Trophoblast cell (in vitro differentiated cells and primary cell): ENCODE measurements around the gene TAF8.

Source experiments
- DNase-seq, 2 donors: peaks; one replicate each; pipeline ENCODE4 v3.0.0-alpha.2; 2016
- H2AFZ ChIP-seq: 2 replicates; pipeline ENCODE4 v1.6.1; 2013; ENCODE audit warnings: low read length, moderate library complexity, mild to moderate bottlenecking; ENCODE audit not compliant: insufficient read depth, poor library complexity
- H2AK5ac ChIP-seq: 2 replicates; pipeline ENCODE4 v1.6.1; 2013; ENCODE audit warnings: mild to moderate bottlenecking, low read length
- H2BK120ac ChIP-seq: 2 replicates; pipeline ENCODE4 v1.6.1; 2013; ENCODE audit warnings: low read length, mild to moderate bottlenecking, moderate library complexity; ENCODE audit not compliant: insufficient read depth, poor library complexity
- H2BK12ac ChIP-seq: 2 replicates; pipeline ENCODE4 v1.6.1; 2013; ENCODE audit warnings: mild to moderate bottlenecking, low read length, moderate library complexity
- H2BK5ac ChIP-seq: 2 replicates; pipeline ENCODE4 v1.6.1; 2013; ENCODE audit warnings: low read length, low read depth, moderate library complexity, mild to moderate bottlenecking; ENCODE audit not compliant: poor library complexity
- H3K14ac ChIP-seq: 2 replicates; pipeline ENCODE4 v1.6.1; 2013; ENCODE audit warnings: mild to moderate bottlenecking, low read length
- H3K18ac ChIP-seq: 2 replicates; pipeline ENCODE4 v1.6.1; 2013; ENCODE audit warnings: mild to moderate bottlenecking, low read length
- H3K23ac ChIP-seq: 2 replicates; pipeline ENCODE4 v1.6.1; 2013; ENCODE audit warnings: low read length
- H3K27ac ChIP-seq: 2 replicates; pipeline ENCODE4 v1.5.1; 2013; ENCODE audit warnings: low read depth, mild to moderate bottlenecking, inconsistent platforms, low read length, moderate library complexity
- H3K27me3 ChIP-seq: 2 replicates; pipeline ENCODE4 v1.6.1; 2013; ENCODE audit warnings: inconsistent platforms, mild to moderate bottlenecking, low read length, moderate library complexity; ENCODE audit not compliant: insufficient read depth
- H3K36me3 ChIP-seq, 2 experiments: 1 replicate in 1 of 2; 2 replicates in 1 of 2; pipeline ENCODE4 v1.6.1; 2013; ENCODE audit warnings: low read length in 2 of 2, mild to moderate bottlenecking in 2 of 2, moderate library complexity in 1 of 2; ENCODE audit not compliant: insufficient read depth in 2 of 2, control insufficient read depth in 1 of 2
- H3K4ac ChIP-seq: 2 replicates; pipeline ENCODE4 v1.6.1; 2013; ENCODE audit warnings: low read depth, mild to moderate bottlenecking, low read length, moderate library complexity
- H3K4me1 ChIP-seq, 2 experiments: 1 replicate in 1 of 2; 2 replicates in 1 of 2; pipeline ENCODE4 v1.6.1; 2013; ENCODE audit warnings: low read length in 2 of 2, mild to moderate bottlenecking in 2 of 2, moderate library complexity in 1 of 2; ENCODE audit not compliant: insufficient read depth in 2 of 2, control insufficient read depth in 1 of 2
- H3K4me2 ChIP-seq: 2 replicates; pipeline ENCODE4 v1.6.1; 2013; ENCODE audit warnings: inconsistent platforms, mild to moderate bottlenecking, low read length, moderate library complexity
- H3K4me3 ChIP-seq: 2 replicates; pipeline ENCODE4 v1.5.1; 2013; ENCODE audit warnings: mild to moderate bottlenecking, low read depth, low read length, inconsistent platforms
- H3K79me1 ChIP-seq: one replicate; pipeline ENCODE4 v1.6.1; 2013; ENCODE audit warnings: low read length
- H3K79me2 ChIP-seq: 2 replicates; pipeline ENCODE4 v1.6.1; 2013; ENCODE audit warnings: low read length, mild to moderate bottlenecking; ENCODE audit not compliant: control insufficient read depth, insufficient read depth, poor library complexity
- H3K9ac ChIP-seq: 2 replicates; pipeline ENCODE4 v1.6.1; 2013; ENCODE audit warnings: mild to moderate bottlenecking, low read length
- H3K9me3 ChIP-seq: 2 replicates; pipeline ENCODE4 v1.6.1; 2013; ENCODE audit warnings: low read depth, mild to moderate bottlenecking, control low read depth, inconsistent platforms, low read length; ENCODE audit not compliant: insufficient read depth
- H4K12ac ChIP-seq: 2 replicates; pipeline ENCODE4 v1.6.1; 2013; ENCODE audit warnings: low read depth, mild to moderate bottlenecking, low read length, moderate library complexity
- H4K8ac ChIP-seq: 2 replicates; pipeline ENCODE4 v1.6.1; 2013; ENCODE audit warnings: low read depth, mild to moderate bottlenecking, low read length, moderate library complexity
- H4K91ac ChIP-seq: one replicate; pipeline ENCODE4 v1.6.1; 2013; ENCODE audit warnings: low read depth, mild to moderate bottlenecking, low read length, moderate library complexity
- WGBS: extraction: QIAGEN DNeasy Blood & Tissue Kit; methylation state at CpG from one replicate; pipeline ENCODE4 v1.1.7; 2013; ENCODE audit warnings: missing lambda C conversion rate; ENCODE audit not compliant: insufficient read length, insufficient coverage; ENCODE audit errors: extremely low coverage; 5-methylcytosine and 5-hydroxymethylcytosine counted together

The TAF8 gene

GRCh38 chr6:42106112-42107023 lies 56.0 kb downstream of the TAF8 start:
- H3K9me3 ChIP-seq = peaks cover 3% of the 10 kb centered on the region
- H3K14ac ChIP-seq = no peak overlapping the region
- H3K4me3 ChIP-seq = no peak overlapping the region
- H2AK5ac ChIP-seq = no peak overlapping the region
- no peak overlapping the region for H4K12ac ChIP-seq
- H3K79me2 ChIP-seq = no peaks in the 10 kb centered on the region
- WGBS = no CpG with 5 or more reads among the region's 19 CpGs
- H4K91ac ChIP-seq = no peak overlapping the region
- no peak overlapping the region for H3K18ac ChIP-seq
- no peak overlapping the region for H2BK5ac ChIP-seq
- peaks cover 0 to 7% of the 10 kb centered on the region in 2 experiments for H3K4me1 ChIP-seq
- H3K23ac ChIP-seq = no peak overlapping the region
- no peak overlapping the region for H4K8ac ChIP-seq
- H3K4ac ChIP-seq = no peak overlapping the region
- no peak overlapping the region for H2BK12ac ChIP-seq
- peaks cover 4% of the 10 kb centered on the region for H3K79me1 ChIP-seq
- no peak for DNase-seq
- no peak overlapping the region for H2AFZ ChIP-seq
- peaks cover 6 to 12% of the 10 kb centered on the region in 2 experiments for H3K36me3 ChIP-seq
- H3K4me2 ChIP-seq = no peak overlapping the region
- H3K27me3 ChIP-seq = no peaks in the 10 kb centered on the region
- no peak overlapping the region for H2BK120ac ChIP-seq
- no peak overlapping the region for H3K27ac ChIP-seq
- no peak overlapping the region for H3K9ac ChIP-seq

- H3K14ac ChIP-seq = no peak overlapping the region
- H3K79me2 ChIP-seq = no peaks in the 10 kb centered on the region
- no peak overlapping the region for H3K27ac ChIP-seq
- H3K9me3 ChIP-seq = peaks cover 3% of the 10 kb centered on the region
- H3K4me2 ChIP-seq = no peak overlapping the region
- no peak overlapping the region for H3K23ac ChIP-seq
- H3K18ac ChIP-seq = no peak overlapping the region
- no peak overlapping the region for H2BK5ac ChIP-seq
- no peak overlapping the region for H3K4ac ChIP-seq
- no CpG with 5 or more reads among the region's 2 CpGs for WGBS
- no peak overlapping the region for H3K4me3 ChIP-seq
- H4K91ac ChIP-seq = no peak overlapping the region
- no peak for DNase-seq
- no peak overlapping the region for H4K8ac ChIP-seq
- H3K36me3 ChIP-seq = peaks cover 6 to 12% of the 10 kb centered on the region in 2 experiments
- H2BK12ac ChIP-seq = no peak overlapping the region
- H3K79me1 ChIP-seq = peaks cover 4% of the 10 kb centered on the region
- H3K4me1 ChIP-seq = peaks cover 0 to 7% of the 10 kb centered on the region in 2 experiments
- H3K27me3 ChIP-seq = no peaks in the 10 kb centered on the region
- no peak overlapping the region for H3K9ac ChIP-seq
- no peak overlapping the region for H4K12ac ChIP-seq
- no peak overlapping the region for H2BK120ac ChIP-seq
- H2AFZ ChIP-seq = no peak overlapping the region
- H2AK5ac ChIP-seq = no peak overlapping the region
Measured at GRCh38 chr6:42108071-42108470, 57.7 kb downstream of the TAF8 start.

- H3K18ac ChIP-seq = no peak overlapping the region
- H2AK5ac ChIP-seq = no peak overlapping the region
- no peak overlapping the region for H4K91ac ChIP-seq
- no peak overlapping the region for H2BK120ac ChIP-seq
- no peak for DNase-seq
- H3K4me2 ChIP-seq = no peak overlapping the region
- WGBS = no CpG with 5 or more reads among the region's 3 CpGs
- H3K27ac ChIP-seq = no peak overlapping the region
- no peak overlapping the region for H2BK12ac ChIP-seq
- H3K4me3 ChIP-seq = no peak overlapping the region
- no peak overlapping the region for H2BK5ac ChIP-seq
- no peak overlapping the region for H3K9ac ChIP-seq
- H3K23ac ChIP-seq = no peak overlapping the region
- peaks cover 0 to 3% of the 10 kb centered on the region in 2 experiments for H3K4me1 ChIP-seq
- H3K36me3 ChIP-seq = peaks cover 3 to 10% of the 10 kb centered on the region in 2 experiments
- H3K27me3 ChIP-seq = no peaks in the 10 kb centered on the region
- no peaks in the 10 kb centered on the region for H3K79me2 ChIP-seq
- H4K12ac ChIP-seq = no peak overlapping the region
- H3K4ac ChIP-seq = no peak overlapping the region
- peaks cover 1% of the 10 kb centered on the region for H3K9me3 ChIP-seq
- H2AFZ ChIP-seq = no peak overlapping the region
- H3K79me1 ChIP-seq = no peaks in the 10 kb centered on the region
- no peak overlapping the region for H3K14ac ChIP-seq
- H4K8ac ChIP-seq = no peak overlapping the region
Measured at GRCh38 chr6:42110683-42111082, 60.4 kb downstream of the TAF8 start.

- Histone ChIP-seq H3K4me1 (peaks cover 0 to 3% of the 10 kb centered on the region in 2 experiments), H3K36me3 (peaks cover 2 to 6% of the 10 kb centered on the region in 2 experiments), H2BK12ac (no peak overlapping the region), H3K27ac (no peak overlapping the region), H2BK120ac (no peak overlapping the region), H3K79me2 (no peaks in the 10 kb centered on the region), H4K91ac (no peak overlapping the region), H3K14ac (no peak overlapping the region), H3K9me3 (no peaks in the 10 kb centered on the region), H2AK5ac (no peak overlapping the region), H3K4me3 (no peak overlapping the region), H3K79me1 (no peaks in the 10 kb centered on the region), H2BK5ac (no peak overlapping the region), H3K4ac (no peak overlapping the region), H3K4me2 (no peak overlapping the region), H3K9ac (no peak overlapping the region), H3K18ac (no peak overlapping the region), H4K12ac (no peak overlapping the region), H4K8ac (no peak overlapping the region), H3K23ac (no peak overlapping the region), H3K27me3 (no peaks in the 10 kb centered on the region), H2AFZ (no peak overlapping the region)
- no peak for DNase-seq
- WGBS = no CpG with 5 or more reads among the region's 1 CpG
Measured at GRCh38 chr6:42112351-42112750, 62.0 kb downstream of the TAF8 start.
